B cell (primary cell): ENCODE data around the gene DPM2. TPM values are rescaled to one million over a fixed set of nuclear protein-coding genes. Genes with fewer than 3 reads are reported as not detected.
A peak's percentile ranks its signal among the peaks of the same experiment; 100 is the strongest.

ENCODE experiments used
- ATAC-seq: fragments of 200-7000 bp; cut with Tn5 transposase; one replicate; pipeline ENCODE4 v1.10.0; 2021; ENCODE audit warnings: low read depth, mild to moderate bottlenecking, moderate number of reproducible peaks, moderate library complexity
- CTCF ChIA-PET: fragments of 350-600 bp; sonication (Branson Sonifier 250); formaldehyde crosslinking; loops from one replicate; lab custom pipeline; 2021; ENCODE audit warnings: antibody characterized with exemption, inconsistent platforms; lab: Charles Lee
- POLR2A ChIA-PET: fragments of 350-600 bp; sonication (Branson Sonifier 250); formaldehyde crosslinking; loops from one replicate; lab custom pipeline; 2021; ENCODE audit warnings: antibody characterized with exemption; lab: Charles Lee
- DNase-seq: peaks from one replicate; pipeline ENCODE4 v3.0.0; 2013
- H2AFZ ChIP-seq: 2 replicates; pipeline ENCODE4 v1.6.1; 2012; ENCODE audit warnings: mild to moderate bottlenecking, low read depth, low read length; ENCODE audit not compliant: insufficient read depth, poor library complexity, severe bottlenecking
- H3K27ac ChIP-seq, 2 donors: 1 replicate in 1 of 2; 2 replicates in 1 of 2; pipeline ENCODE4 v1.5.1; 2012 to 2013; ENCODE audit warnings: low read length in 2 of 2, mild to moderate bottlenecking in 2 of 2, moderate library complexity in 1 of 2
- H3K27me3 ChIP-seq, 4 experiments: fragments of 200-600 bp in 1 of 4; sonication (generic) in 1 of 4; replicated peaks in 1 of 4; 1 replicate in 2 of 4; 2 replicates in 2 of 4; pipeline versions ENCODE4 v1.6.1 to v1.7.0; 2013 to 2016; ENCODE audit warnings: low read length in 3 of 4, mild to moderate bottlenecking in 2 of 4, mixed read lengths in 1 of 4, moderate library complexity in 1 of 4; ENCODE audit not compliant: insufficient read depth in 4 of 4, control insufficient read depth in 3 of 4; ENCODE audit errors: control extremely low read depth in 1 of 4
- H3K36me3 ChIP-seq, 2 experiments: replicated peaks in 1 of 2; 1 replicate in 1 of 2; 2 replicates in 1 of 2; pipeline versions ENCODE4 v1.6.1 to v1.7.1; 2013; ENCODE audit warnings: low read length in 1 of 2; ENCODE audit not compliant: insufficient read depth in 2 of 2, control insufficient read depth in 1 of 2; ENCODE audit errors: control extremely low read depth in 1 of 2, extremely low read depth in 1 of 2
- H3K4me1 ChIP-seq, 2 donors: fragments of 200-600 bp in 1 of 2; sonication (generic) in 1 of 2; 1 replicate in 1 of 2; 2 replicates in 1 of 2; pipeline versions ENCODE4 v1.5.1 to v1.6.1; 2013 to 2017; ENCODE audit warnings: low read length in 2 of 2; ENCODE audit not compliant: control insufficient read depth in 2 of 2, insufficient read depth in 2 of 2
- H3K4me2 ChIP-seq: replicated peaks from 2 replicates; pipeline ENCODE3; 2012; ENCODE audit warnings: mild to moderate bottlenecking, low read depth, low read length; ENCODE audit not compliant: poor library complexity, severe bottlenecking
- H3K4me3 ChIP-seq, 5 experiments: fragments of 200-600 bp in 1 of 5; sonication (generic) in 1 of 5; 1 replicate in 3 of 5; 2 replicates in 2 of 5; pipeline versions ENCODE4 v1.5.1 to v1.7.0; 2011 to 2016; ENCODE audit warnings: low read length in 4 of 5, mild to moderate bottlenecking in 4 of 5, low read depth in 2 of 5, control low read depth in 1 of 5, moderate library complexity in 1 of 5; ENCODE audit not compliant: insufficient read depth in 1 of 5; ENCODE audit errors: control extremely low read depth in 1 of 5, extremely low read depth in 1 of 5
- H3K79me2 ChIP-seq: fragments of 200-600 bp; sonication (generic); one replicate; pipeline ENCODE4 v1.6.0; 2016; ENCODE audit warnings: low read length; ENCODE audit not compliant: control insufficient read depth, insufficient read depth
- H3K9ac ChIP-seq: fragments of 200-600 bp; sonication (generic); 2 replicates; pipeline ENCODE4 v1.6.1; 2017; ENCODE audit warnings: mild to moderate bottlenecking, low read length, moderate library complexity
- H3K9me3 ChIP-seq, 3 donors: one replicate each; pipeline versions ENCODE4 v1.6.1 to v1.7.1; 2013; ENCODE audit warnings: low read length in 2 of 3; ENCODE audit not compliant: control insufficient read depth in 2 of 3, insufficient read depth in 1 of 3; ENCODE audit errors: control extremely low read depth in 1 of 3
- H4K20me1 ChIP-seq: 2 replicates; pipeline ENCODE4 v1.6.0; 2012; ENCODE audit warnings: mild to moderate bottlenecking, low read length; ENCODE audit not compliant: insufficient read depth, control insufficient read depth, poor library complexity, severe bottlenecking
- H3K27ac Mint-ChIP-seq: one replicate; pipeline ENCODE4 v1.8.0; 2021; ENCODE audit warnings: mixed read lengths
- H3K27me3 Mint-ChIP-seq: one replicate; pipeline ENCODE4 v1.8.0; 2021; ENCODE audit warnings: mixed read lengths
- H3K4me1 Mint-ChIP-seq: one replicate; pipeline ENCODE4 v1.8.0; 2021; ENCODE audit warnings: mixed read lengths
- H3K4me3 Mint-ChIP-seq: one replicate; pipeline ENCODE4 v1.8.0; 2021; ENCODE audit warnings: mixed read lengths
- H3K9me3 Mint-ChIP-seq: one replicate; pipeline ENCODE4 v1.8.0; 2022; ENCODE audit warnings: mixed read lengths; ENCODE audit not compliant: insufficient read depth
- EZH2 ChIP-seq: IDR thresholded peaks from 2 replicates; pipeline ENCODE4 v1.6.1; 2012; ENCODE audit warnings: borderline replicate concordance, low read depth, mild to moderate bottlenecking, moderate library complexity, low read length; ENCODE audit not compliant: insufficient read depth, poor library complexity, severe bottlenecking
- WGBS: methylation state at CpG from one replicate; pipeline ENCODE4 v1.1.5; 2013; ENCODE audit warnings: missing lambda C conversion rate; ENCODE audit not compliant: insufficient coverage; 5-methylcytosine and 5-hydroxymethylcytosine counted together
- intact Hi-C: fragments of 100-400 bp; cut with micrococcal nuclease; formaldehyde crosslinking; loops from one replicate; pipeline ENCODE4 v1.10.0; 2022
- polyA plus RNA-seq: library from polyadenylated mRNA; depleted of rRNA; stranded (reverse); fragments of >200 nt; gene quantifications from 2 replicates; pipeline ENCODE4 v1.2.3, GENCODE V29; 2012
- total RNA-seq, 2 donors: library from RNA; stranded (reverse); fragments of 120-200 nt in 1 of 2; gene quantifications; 1 replicate in 1 of 2; 2 replicates in 1 of 2; pipeline versions ENCODE4 v1.2.3 to v1.2.4, GENCODE V29; 2013 to 2022
- TF ChIP-seq, protein P1 (sequence below): fragments of 200-600 bp; IDR thresholded peaks from one replicate; pipeline ENCODE4 v1.8.0; 2022; ENCODE audit warnings: antibody characterized with exemption, mild to moderate bottlenecking

Gene DPM2
- total and polyA plus RNA-seq, 2 donors (not counting 1 experiment from before 2014, with no cell fraction given), result 34.1 to 42.9 TPM

- Histone ChIP-seq H3K9me3 (no peaks in the 10 kb centered on the region), H4K20me1 (peaks cover 89% of the 10 kb centered on the region), H2AFZ (no peak overlapping the region), H3K36me3 (peaks cover 0 to 23% of the 10 kb centered on the region in 2 experiments), H3K4me2 (no peak overlapping the region), H3K27me3 (no peaks in the 10 kb centered on the region), H3K4me3 (no peak overlapping the region), H3K4me1 (peaks cover 8 to 27% of the 10 kb centered on the region in 2 donors), H3K79me2 (peaks cover 93% of the 10 kb centered on the region), H3K9ac (no peak overlapping the region), H3K27ac (peak overlapping the region in 1 of 2 donors; percentile 9)
- Mint-ChIP-seq H3K27me3 (no peaks in the 10 kb centered on the region), H3K4me1 (peaks cover 41% of the 10 kb centered on the region), H3K9me3 (no peaks in the 10 kb centered on the region), H3K4me3 (no peak overlapping the region), H3K27ac (peak overlapping the region; percentile 50)
- intact Hi-C loops, result loop anchor here (2.0 kb wide), 1 partner anchor 17 kb away; no protein-coding TSS in a partner anchor
- 90% methylated on average over 14 of the region's 17 CpGs for WGBS
- no peak for TF ChIP-seq EZH2
- DNase-seq, result no peak
- no peak for ATAC-seq
- ChIA-PET POLR2A (interaction anchor here (0.7 to 1.1 kb wide), 2 partner anchors 24 to 79 kb away, joined by 3 read pairs; no protein-coding TSS in a partner anchor), CTCF (interaction anchor here (0.9 to 12.8 kb wide), 10 partner anchors 10 to 164 kb away, joined by 3 to 251 read pairs (median 16); partner anchors contain the start of gene EEIG1)
Measured at GRCh38 chr9:127953768-127954505, 16.3 kb upstream of the DPM2 start.

GRCh38 chr9:127953154-127953553 is 15.5 kb upstream of the DPM2 start:
- H4K20me1 ChIP-seq, result peaks cover 96% of the 10 kb centered on the region
- CTCF ChIA-PET, result interaction anchor here (1.4 to 12.8 kb wide), 6 partner anchors 10 to 165 kb away, joined by 3 to 251 read pairs (median 21); partner anchors contain the start of genes EEIG1 and NAIF1
- no peak overlapping the region for H3K4me3 Mint-ChIP-seq

More at GRCh38 chr9:127953154-127953553, 15.5 kb upstream of the DPM2 start:
- TF ChIP-seq, protein P1, sequence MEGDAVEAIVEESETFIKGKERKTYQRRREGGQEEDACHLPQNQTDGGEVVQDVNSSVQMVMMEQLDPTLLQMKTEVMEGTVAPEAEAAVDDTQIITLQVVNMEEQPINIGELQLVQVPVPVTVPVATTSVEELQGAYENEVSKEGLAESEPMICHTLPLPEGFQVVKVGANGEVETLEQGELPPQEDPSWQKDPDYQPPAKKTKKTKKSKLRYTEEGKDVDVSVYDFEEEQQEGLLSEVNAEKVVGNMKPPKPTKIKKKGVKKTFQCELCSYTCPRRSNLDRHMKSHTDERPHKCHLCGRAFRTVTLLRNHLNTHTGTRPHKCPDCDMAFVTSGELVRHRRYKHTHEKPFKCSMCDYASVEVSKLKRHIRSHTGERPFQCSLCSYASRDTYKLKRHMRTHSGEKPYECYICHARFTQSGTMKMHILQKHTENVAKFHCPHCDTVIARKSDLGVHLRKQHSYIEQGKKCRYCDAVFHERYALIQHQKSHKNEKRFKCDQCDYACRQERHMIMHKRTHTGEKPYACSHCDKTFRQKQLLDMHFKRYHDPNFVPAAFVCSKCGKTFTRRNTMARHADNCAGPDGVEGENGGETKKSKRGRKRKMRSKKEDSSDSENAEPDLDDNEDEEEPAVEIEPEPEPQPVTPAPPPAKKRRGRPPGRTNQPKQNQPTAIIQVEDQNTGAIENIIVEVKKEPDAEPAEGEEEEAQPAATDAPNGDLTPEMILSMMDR, result no peak
- no peak for TF ChIP-seq EZH2
- no peak overlapping the region for H3K9ac ChIP-seq
- Mint-ChIP-seq H3K27me3 (no peaks in the 10 kb centered on the region), H3K4me1 (peaks cover 37% of the 10 kb centered on the region), H3K9me3 (no peaks in the 10 kb centered on the region), H3K27ac (peak overlapping the region; percentile 50)
- POLR2A ChIA-PET, result no interaction called here
- no peak overlapping the region for H2AFZ ChIP-seq
- H3K4me2 ChIP-seq, result no peak overlapping the region
- H3K4me1 ChIP-seq, result peaks cover 8 to 27% of the 10 kb centered on the region in 2 donors
- H3K36me3 ChIP-seq, result peaks cover 0 to 29% of the 10 kb centered on the region in 2 experiments
- peak overlapping the region in 1 of 2 donors; percentile 12 for H3K27ac ChIP-seq
- ATAC-seq (no peak), DNase-seq (no peak)
- no CpG with 5 or more reads among the region's 1 CpG for whole genome bisulfite sequencing
- no peaks in the 10 kb centered on the region for H3K27me3 ChIP-seq
- no peak overlapping the region for H3K4me3 ChIP-seq
- H3K9me3 ChIP-seq, result no peaks in the 10 kb centered on the region
- H3K79me2 ChIP-seq, result peaks cover 91% of the 10 kb centered on the region
- intact Hi-C loops, result no loop called here
